ENCODE measurements around the gene CST8.

Gene CST8

GRCh38 chr20:23476015-23476754 is 14.7 kb upstream of the CST8 start:
- no peak for DNase-seq

GRCh38 chr20:23477223-23477622 is 13.7 kb upstream of the CST8 start:
- no peak for DNase-seq

GRCh38 chr20:23479043-23479442 is 11.9 kb upstream of the CST8 start:
- DNase-seq, result no peak

GRCh38 chr20:23482138-23482537 is 8.8 kb upstream of the CST8 start:
- DNase-seq, result no peak

GRCh38 chr20:23484081-23484480 is 6.8 kb upstream of the CST8 start:
- no peak for DNase-seq

GRCh38 chr20:23488470-23488869 is 2.4 kb upstream of the CST8 start:
- no peak for DNase-seq

GRCh38 chr20:23488996-23489395 is 1.9 kb upstream of the CST8 start:
- no peak for DNase-seq

- no peak for DNase-seq
Observed at GRCh38 chr20:23492292-23492691, 1.4 kb downstream of the CST8 start.

- DNase-seq, result no peak
Observed at GRCh38 chr20:23493172-23493772, 2.4 kb downstream of the CST8 start.

- no peak for DNase-seq
Observed at GRCh38 chr20:23497536-23497935, 6.6 kb downstream of the CST8 start.

GRCh38 chr20:23501926-23502325 is 11.0 kb downstream of the CST8 start:
- no peak for DNase-seq

GRCh38 chr20:23503649-23504048 is 12.7 kb downstream of the CST8 start:
- DNase-seq, result no peak

- DNase-seq, result no peak
Observed at GRCh38 chr20:23507346-23507745, 16.4 kb downstream of the CST8 start.

GRCh38 chr20:23508449-23509229 is 17.7 kb downstream of the CST8 start:
- DNase-seq, result no peak

GRCh38 chr20:23509247-23509913 is 18.5 kb downstream of the CST8 start:
- no peak for DNase-seq

GRCh38 chr20:23510000-23510590 is 19.2 kb downstream of the CST8 start:
- no peak for DNase-seq

- DNase-seq, result no peak
Observed at GRCh38 chr20:23513164-23513563, 22.2 kb downstream of the CST8 start.

GRCh38 chr20:23514848-23515247 is 23.9 kb downstream of the CST8 start:
- DNase-seq, result no peak

- DNase-seq, result no peak
Observed at GRCh38 chr20:23515250-23515939, 24.5 kb downstream of the CST8 start.

- DNase-seq, result no peak
Observed at GRCh38 chr20:23517719-23518118, 26.8 kb downstream of the CST8 start.

- DNase-seq, result no peak
Observed at GRCh38 chr20:23519556-23519955, 28.6 kb downstream of the CST8 start.

- no peak for DNase-seq
Observed at GRCh38 chr20:23520185-23520584, 29.3 kb downstream of the CST8 start.

Measured in NCI-H446 (cell line).